WTC11 (cell line): ENCODE measurements around the gene KCNK3. TPM values are rescaled to one million over a fixed set of nuclear protein-coding genes. Genes with fewer than 3 reads are reported as not detected.

ENCODE experiments used
- ATAC-seq: fragments of 200-7000 bp; cut with Tn5 transposase; 2 replicates; pipeline ENCODE4 v1.10.0; 2021; ENCODE audit warnings: mild to moderate bottlenecking, moderate library complexity
- CTCF ChIA-PET: fragments of 300-600 bp; sonication (Branson Sonifier 250); formaldehyde crosslinking; loops from one replicate; lab custom pipeline; 2021; ENCODE audit warnings: antibody characterized with exemption; lab: Charles Lee
- POLR2A ChIA-PET: fragments of 350-600 bp; sonication (Branson Sonifier 250); formaldehyde crosslinking; loops from one replicate; lab custom pipeline; 2021; ENCODE audit warnings: antibody characterized with exemption; lab: Charles Lee
- DNase-seq: peaks from one replicate; pipeline ENCODE4 v3.0.0; 2021; ENCODE audit warnings: low spot score
- H3K27ac Mint-ChIP-seq: 2 replicates; pipeline ENCODE4 v1.8.0; 2021; ENCODE audit warnings: mixed read lengths
- H3K27me3 Mint-ChIP-seq: 2 replicates; pipeline ENCODE4 v1.8.0; 2021; ENCODE audit warnings: low read depth, mild to moderate bottlenecking, moderate library complexity, mixed read lengths
- H3K36me3 Mint-ChIP-seq: 2 replicates; pipeline ENCODE4 v1.8.0; 2021; ENCODE audit warnings: mixed read lengths
- H3K4me1 Mint-ChIP-seq: 2 replicates; pipeline ENCODE4 v1.8.0; 2022; ENCODE audit warnings: mixed read lengths
- H3K4me3 Mint-ChIP-seq: 2 replicates; pipeline ENCODE4 v1.8.0; 2021; ENCODE audit warnings: mild to moderate bottlenecking, moderate library complexity, mixed read lengths
- H3K9me3 Mint-ChIP-seq: 2 replicates; pipeline ENCODE4 v1.8.0; 2021; ENCODE audit warnings: mixed read lengths
- CREM ChIP-seq: sonication (generic); formaldehyde crosslinking; IDR thresholded peaks from 2 replicates; pipeline ENCODE4 v1.8.1; 2022; ENCODE audit warnings: mild to moderate bottlenecking, missing genetic modification reagents, moderate library complexity
- EMX1 ChIP-seq: fragments of 250-450 bp; sonication (Bioruptor Pico); IDR thresholded peaks from 2 replicates; pipeline ENCODE4 v1.8.0; 2021; ENCODE audit warnings: mild to moderate bottlenecking
- ETV6 ChIP-seq: sonication (generic); formaldehyde crosslinking; IDR thresholded peaks from 2 replicates; pipeline ENCODE4 v1.8.1; 2022; ENCODE audit warnings: mild to moderate bottlenecking, missing genetic modification reagents
- GRHL2 ChIP-seq: fragments of 250-450 bp; sonication (Bioruptor Pico); IDR thresholded peaks from 2 replicates; pipeline ENCODE4 v1.8.0; 2022; ENCODE audit warnings: mild to moderate bottlenecking, moderate library complexity; ENCODE audit not compliant: insufficient replicate concordance, severe bottlenecking
- NFE2L1 ChIP-seq: sonication (generic); formaldehyde crosslinking; IDR thresholded peaks from 2 replicates; pipeline ENCODE4 v1.8.1; 2023; ENCODE audit warnings: missing genetic modification reagents
- NR1H2 ChIP-seq: sonication (generic); formaldehyde crosslinking; IDR thresholded peaks from 2 replicates; pipeline ENCODE4 v1.9.0; 2021; ENCODE audit warnings: mild to moderate bottlenecking, moderate library complexity, missing genetic modification reagents
- NR3C1 ChIP-seq: sonication (generic); formaldehyde crosslinking; conservative IDR thresholded peaks from 2 replicates; pipeline ENCODE4 v1.8.1; 2023; ENCODE audit warnings: low read depth, mild to moderate bottlenecking, missing genetic modification reagents
- PRRX2 ChIP-seq: fragments of 250-450 bp; sonication (Bioruptor Pico); IDR thresholded peaks from 2 replicates; pipeline ENCODE4 v1.8.0; 2021; ENCODE audit warnings: mild to moderate bottlenecking
- RELA ChIP-seq: sonication (generic); formaldehyde crosslinking; IDR thresholded peaks from 2 replicates; pipeline ENCODE4 v1.8.1; 2022; ENCODE audit warnings: missing genetic modification reagents, mild to moderate bottlenecking, borderline replicate concordance
- TP53 ChIP-seq: sonication (generic); formaldehyde crosslinking; IDR thresholded peaks from 2 replicates; pipeline ENCODE4 v1.8.1; 2023; ENCODE audit warnings: mild to moderate bottlenecking, missing genetic modification reagents
- ZNF138 ChIP-seq: sonication (generic); formaldehyde crosslinking; conservative IDR thresholded peaks from 2 replicates; pipeline ENCODE4 v1.8.1; 2022; ENCODE audit warnings: mild to moderate bottlenecking, moderate library complexity, missing genetic modification reagents
- ZNF416 ChIP-seq: fragments of 250-450 bp; sonication (Bioruptor Pico); IDR thresholded peaks from 2 replicates; pipeline ENCODE4 v1.9.0; 2021; ENCODE audit warnings: mild to moderate bottlenecking, inconsistent platforms
- ZNF423 ChIP-seq: fragments of 250-450 bp; sonication (Bioruptor Pico); IDR thresholded peaks from 2 replicates; pipeline ENCODE4 v2.1.2; 2022; ENCODE audit warnings: mild to moderate bottlenecking, moderate library complexity
- total RNA-seq: library from RNA; stranded (reverse); gene quantifications from 3 replicates; pipeline ENCODE4 v1.2.3, GENCODE V29; 2021
- TF ChIP-seq, protein P1 (sequence below): sonication (generic); formaldehyde crosslinking; IDR thresholded peaks from 2 replicates; pipeline ENCODE4 v1.8.0; 2022; ENCODE audit warnings: missing genetic modification reagents
- TF ChIP-seq, protein P2 (sequence below): sonication (generic); formaldehyde crosslinking; IDR thresholded peaks from 2 replicates; pipeline ENCODE4 v1.8.1; 2023; ENCODE audit warnings: mild to moderate bottlenecking, missing genetic modification reagents
- TF ChIP-seq, protein P3 (sequence below): sonication (generic); formaldehyde crosslinking; IDR thresholded peaks from 2 replicates; pipeline ENCODE4 v1.8.1; 2023; ENCODE audit warnings: mild to moderate bottlenecking, missing genetic modification reagents, moderate library complexity
- TF ChIP-seq, protein P4 (sequence below): sonication (generic); formaldehyde crosslinking; IDR thresholded peaks from 2 replicates; pipeline ENCODE4 v1.8.1; 2022; ENCODE audit warnings: missing genetic modification reagents, borderline replicate concordance
- TF ChIP-seq, protein P5 (sequence below): sonication (generic); formaldehyde crosslinking; IDR thresholded peaks from 2 replicates; pipeline ENCODE4 v1.8.0; 2023; ENCODE audit warnings: missing genetic modification reagents, mild to moderate bottlenecking, borderline replicate concordance

Gene KCNK3
- total RNA-seq, 1 experiment from 2014 or later = 0.22 TPM

DNA sequence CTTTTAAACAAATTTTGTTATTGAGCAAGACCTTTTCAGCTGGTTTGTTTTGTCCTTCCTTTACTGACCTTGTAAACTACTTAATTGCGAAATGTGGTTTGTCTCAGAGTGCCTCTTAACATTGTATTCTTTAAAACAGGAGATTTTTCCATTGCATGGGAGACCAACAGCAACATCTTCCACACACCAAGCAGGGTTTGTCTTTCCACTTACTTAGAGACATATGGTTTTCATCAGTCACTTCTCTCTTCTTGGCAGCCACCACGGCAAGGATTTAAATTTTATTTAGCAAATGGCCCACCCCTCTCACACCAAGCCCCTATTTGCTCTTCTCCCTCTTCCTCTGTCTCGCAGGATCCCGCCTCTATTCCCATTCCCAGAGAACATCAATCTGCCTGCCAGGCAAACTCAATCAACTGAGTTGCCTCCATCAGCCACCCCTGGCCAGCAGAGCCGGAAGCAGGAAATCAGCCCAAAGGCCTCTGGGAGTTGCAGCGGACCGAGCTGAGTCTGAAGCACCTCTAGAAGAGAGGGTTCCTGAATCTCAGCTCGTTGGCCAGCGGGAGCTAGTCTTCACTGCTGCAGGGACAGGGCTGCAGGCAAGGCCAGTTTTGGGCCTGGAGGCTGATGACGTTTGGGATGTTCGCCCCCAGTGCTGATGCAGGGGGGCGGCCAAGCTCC, 40.0 kb upstream of the KCNK3 start:
- Mint-ChIP-seq H3K4me3 (no peak overlapping the region), H3K27ac (no peak overlapping the region), H3K36me3 (no peaks in the 10 kb centered on the region; the same call in 1 of the 2 replicates), H3K9me3 (peaks cover 11% of the 10 kb centered on the region; the same call in 1 of the 2 replicates), H3K27me3 (peaks cover 4% of the 10 kb centered on the region; the same call in 1 of the 2 replicates), H3K4me1 (peaks cover 21% of the 10 kb centered on the region)
- TF ChIP-seq, protein P1, sequence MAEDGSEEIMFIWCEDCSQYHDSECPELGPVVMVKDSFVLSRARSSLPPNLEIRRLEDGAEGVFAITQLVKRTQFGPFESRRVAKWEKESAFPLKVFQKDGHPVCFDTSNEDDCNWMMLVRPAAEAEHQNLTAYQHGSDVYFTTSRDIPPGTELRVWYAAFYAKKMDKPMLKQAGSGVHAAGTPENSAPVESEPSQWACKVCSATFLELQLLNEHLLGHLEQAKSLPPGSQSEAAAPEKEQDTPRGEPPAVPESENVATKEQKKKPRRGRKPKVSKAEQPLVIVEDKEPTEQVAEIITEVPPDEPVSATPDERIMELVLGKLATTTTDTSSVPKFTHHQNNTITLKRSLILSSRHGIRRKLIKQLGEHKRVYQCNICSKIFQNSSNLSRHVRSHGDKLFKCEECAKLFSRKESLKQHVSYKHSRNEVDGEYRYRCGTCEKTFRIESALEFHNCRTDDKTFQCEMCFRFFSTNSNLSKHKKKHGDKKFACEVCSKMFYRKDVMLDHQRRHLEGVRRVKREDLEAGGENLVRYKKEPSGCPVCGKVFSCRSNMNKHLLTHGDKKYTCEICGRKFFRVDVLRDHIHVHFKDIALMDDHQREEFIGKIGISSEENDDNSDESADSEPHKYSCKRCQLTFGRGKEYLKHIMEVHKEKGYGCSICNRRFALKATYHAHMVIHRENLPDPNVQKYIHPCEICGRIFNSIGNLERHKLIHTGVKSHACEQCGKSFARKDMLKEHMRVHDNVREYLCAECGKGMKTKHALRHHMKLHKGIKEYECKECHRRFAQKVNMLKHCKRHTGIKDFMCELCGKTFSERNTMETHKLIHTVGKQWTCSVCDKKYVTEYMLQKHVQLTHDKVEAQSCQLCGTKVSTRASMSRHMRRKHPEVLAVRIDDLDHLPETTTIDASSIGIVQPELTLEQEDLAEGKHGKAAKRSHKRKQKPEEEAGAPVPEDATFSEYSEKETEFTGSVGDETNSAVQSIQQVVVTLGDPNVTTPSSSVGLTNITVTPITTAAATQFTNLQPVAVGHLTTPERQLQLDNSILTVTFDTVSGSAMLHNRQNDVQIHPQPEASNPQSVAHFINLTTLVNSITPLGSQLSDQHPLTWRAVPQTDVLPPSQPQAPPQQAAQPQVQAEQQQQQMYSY = no peak
- TF ChIP-seq CREM (CRISPR knock-in tag) = no peak
- TF ChIP-seq ETV6 (CRISPR knock-in tag) = no peak
- TF ChIP-seq, protein P2, sequence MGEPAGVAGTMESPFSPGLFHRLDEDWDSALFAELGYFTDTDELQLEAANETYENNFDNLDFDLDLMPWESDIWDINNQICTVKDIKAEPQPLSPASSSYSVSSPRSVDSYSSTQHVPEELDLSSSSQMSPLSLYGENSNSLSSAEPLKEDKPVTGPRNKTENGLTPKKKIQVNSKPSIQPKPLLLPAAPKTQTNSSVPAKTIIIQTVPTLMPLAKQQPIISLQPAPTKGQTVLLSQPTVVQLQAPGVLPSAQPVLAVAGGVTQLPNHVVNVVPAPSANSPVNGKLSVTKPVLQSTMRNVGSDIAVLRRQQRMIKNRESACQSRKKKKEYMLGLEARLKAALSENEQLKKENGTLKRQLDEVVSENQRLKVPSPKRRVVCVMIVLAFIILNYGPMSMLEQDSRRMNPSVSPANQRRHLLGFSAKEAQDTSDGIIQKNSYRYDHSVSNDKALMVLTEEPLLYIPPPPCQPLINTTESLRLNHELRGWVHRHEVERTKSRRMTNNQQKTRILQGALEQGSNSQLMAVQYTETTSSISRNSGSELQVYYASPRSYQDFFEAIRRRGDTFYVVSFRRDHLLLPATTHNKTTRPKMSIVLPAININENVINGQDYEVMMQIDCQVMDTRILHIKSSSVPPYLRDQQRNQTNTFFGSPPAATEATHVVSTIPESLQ (CRISPR knock-in tag) = no peak
- TF ChIP-seq, protein P3, sequence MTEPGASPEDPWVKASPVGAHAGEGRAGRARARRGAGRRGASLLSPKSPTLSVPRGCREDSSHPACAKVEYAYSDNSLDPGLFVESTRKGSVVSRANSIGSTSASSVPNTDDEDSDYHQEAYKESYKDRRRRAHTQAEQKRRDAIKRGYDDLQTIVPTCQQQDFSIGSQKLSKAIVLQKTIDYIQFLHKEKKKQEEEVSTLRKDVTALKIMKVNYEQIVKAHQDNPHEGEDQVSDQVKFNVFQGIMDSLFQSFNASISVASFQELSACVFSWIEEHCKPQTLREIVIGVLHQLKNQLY (CRISPR knock-in tag) = no peak
- TF ChIP-seq ZNF138 = no peak
- no peak for TF ChIP-seq RELA
- TF ChIP-seq ZNF416 (CRISPR knock-in tag) = no peak
- no peak for TF ChIP-seq NR3C1
- TF ChIP-seq PRRX2 (CRISPR knock-in tag) = no peak
- TF ChIP-seq ZNF423 = no peak
- TF ChIP-seq TP53 (CRISPR knock-in tag) = no peak
- POLR2A ChIA-PET = no interaction called here
- ATAC-seq = no peak
- DNase-seq = no peak
- CTCF ChIA-PET = no interaction called here

DNA sequence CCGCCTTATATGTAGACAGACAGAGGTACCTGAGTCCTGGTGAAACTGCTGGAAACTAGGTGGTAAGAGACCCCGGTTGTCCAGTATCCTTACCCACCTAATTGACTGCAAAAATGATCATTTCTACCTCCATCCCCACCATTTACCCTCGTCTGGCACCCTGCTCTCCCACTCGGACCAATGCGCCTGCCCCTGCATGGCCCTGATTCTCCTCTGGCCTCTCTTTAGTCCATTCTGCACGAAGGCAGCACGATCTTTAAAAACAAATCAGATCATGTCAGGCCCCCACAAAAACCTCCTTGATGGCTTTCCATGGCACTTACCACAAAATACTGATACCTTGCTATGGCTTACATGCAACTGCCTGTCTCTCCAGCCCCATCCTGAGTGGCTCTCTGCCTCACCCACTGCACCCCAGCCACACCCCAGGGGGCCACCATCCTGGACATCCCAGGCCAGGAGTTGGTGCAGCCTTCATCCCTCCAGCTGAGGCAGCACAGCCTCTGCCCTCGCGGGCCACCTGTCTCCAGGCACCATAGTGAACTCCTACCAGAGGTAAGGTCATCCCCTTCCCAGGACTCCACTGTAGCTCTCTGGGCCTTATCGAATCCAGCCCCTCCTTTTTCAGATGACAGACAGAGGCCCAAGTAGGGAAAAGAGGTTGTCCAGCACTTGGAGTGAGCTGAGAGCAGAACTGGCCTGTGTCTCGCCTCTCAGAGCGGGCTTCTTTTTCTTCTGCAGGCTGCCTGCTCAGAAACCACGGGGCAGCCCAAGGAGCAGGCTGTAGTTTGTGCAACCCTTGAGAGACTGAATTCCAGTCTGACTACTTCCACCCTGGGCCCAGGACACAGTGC, 39.1 kb upstream of the KCNK3 start:
- ChIA-PET POLR2A (no interaction called here), CTCF (no interaction called here)
- Mint-ChIP-seq H3K9me3 (peaks cover 11% of the 10 kb centered on the region; the same call in 1 of the 2 replicates), H3K27ac (no peak overlapping the region), H3K4me3 (no peak overlapping the region), H3K4me1 (peaks cover 21% of the 10 kb centered on the region), H3K36me3 (no peaks in the 10 kb centered on the region; the same call in 1 of the 2 replicates), H3K27me3 (peaks cover 4% of the 10 kb centered on the region; the same call in 1 of the 2 replicates)
- ATAC-seq (no peak), DNase-seq (no peak)
- TF ChIP-seq, protein P4, sequence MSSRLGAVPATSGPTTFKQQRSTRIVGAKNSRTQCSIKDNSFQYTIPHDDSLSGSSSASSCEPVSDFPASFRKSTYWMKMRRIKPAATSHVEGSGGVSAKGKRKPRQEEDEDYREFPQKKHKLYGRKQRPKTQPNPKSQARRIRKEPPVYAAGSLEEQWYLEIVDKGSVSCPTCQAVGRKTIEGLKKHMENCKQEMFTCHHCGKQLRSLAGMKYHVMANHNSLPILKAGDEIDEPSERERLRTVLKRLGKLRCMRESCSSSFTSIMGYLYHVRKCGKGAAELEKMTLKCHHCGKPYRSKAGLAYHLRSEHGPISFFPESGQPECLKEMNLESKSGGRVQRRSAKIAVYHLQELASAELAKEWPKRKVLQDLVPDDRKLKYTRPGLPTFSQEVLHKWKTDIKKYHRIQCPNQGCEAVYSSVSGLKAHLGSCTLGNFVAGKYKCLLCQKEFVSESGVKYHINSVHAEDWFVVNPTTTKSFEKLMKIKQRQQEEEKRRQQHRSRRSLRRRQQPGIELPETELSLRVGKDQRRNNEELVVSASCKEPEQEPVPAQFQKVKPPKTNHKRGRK (CRISPR knock-in tag) = no peak
- no peak for TF ChIP-seq NR1H2 (CRISPR knock-in tag)
- no peak for TF ChIP-seq NFE2L1 (CRISPR knock-in tag)
- TF ChIP-seq, protein P5, sequence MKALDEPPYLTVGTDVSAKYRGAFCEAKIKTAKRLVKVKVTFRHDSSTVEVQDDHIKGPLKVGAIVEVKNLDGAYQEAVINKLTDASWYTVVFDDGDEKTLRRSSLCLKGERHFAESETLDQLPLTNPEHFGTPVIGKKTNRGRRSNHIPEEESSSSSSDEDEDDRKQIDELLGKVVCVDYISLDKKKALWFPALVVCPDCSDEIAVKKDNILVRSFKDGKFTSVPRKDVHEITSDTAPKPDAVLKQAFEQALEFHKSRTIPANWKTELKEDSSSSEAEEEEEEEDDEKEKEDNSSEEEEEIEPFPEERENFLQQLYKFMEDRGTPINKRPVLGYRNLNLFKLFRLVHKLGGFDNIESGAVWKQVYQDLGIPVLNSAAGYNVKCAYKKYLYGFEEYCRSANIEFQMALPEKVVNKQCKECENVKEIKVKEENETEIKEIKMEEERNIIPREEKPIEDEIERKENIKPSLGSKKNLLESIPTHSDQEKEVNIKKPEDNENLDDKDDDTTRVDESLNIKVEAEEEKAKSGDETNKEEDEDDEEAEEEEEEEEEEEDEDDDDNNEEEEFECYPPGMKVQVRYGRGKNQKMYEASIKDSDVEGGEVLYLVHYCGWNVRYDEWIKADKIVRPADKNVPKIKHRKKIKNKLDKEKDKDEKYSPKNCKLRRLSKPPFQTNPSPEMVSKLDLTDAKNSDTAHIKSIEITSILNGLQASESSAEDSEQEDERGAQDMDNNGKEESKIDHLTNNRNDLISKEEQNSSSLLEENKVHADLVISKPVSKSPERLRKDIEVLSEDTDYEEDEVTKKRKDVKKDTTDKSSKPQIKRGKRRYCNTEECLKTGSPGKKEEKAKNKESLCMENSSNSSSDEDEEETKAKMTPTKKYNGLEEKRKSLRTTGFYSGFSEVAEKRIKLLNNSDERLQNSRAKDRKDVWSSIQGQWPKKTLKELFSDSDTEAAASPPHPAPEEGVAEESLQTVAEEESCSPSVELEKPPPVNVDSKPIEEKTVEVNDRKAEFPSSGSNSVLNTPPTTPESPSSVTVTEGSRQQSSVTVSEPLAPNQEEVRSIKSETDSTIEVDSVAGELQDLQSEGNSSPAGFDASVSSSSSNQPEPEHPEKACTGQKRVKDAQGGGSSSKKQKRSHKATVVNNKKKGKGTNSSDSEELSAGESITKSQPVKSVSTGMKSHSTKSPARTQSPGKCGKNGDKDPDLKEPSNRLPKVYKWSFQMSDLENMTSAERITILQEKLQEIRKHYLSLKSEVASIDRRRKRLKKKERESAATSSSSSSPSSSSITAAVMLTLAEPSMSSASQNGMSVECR = no peak
- TF ChIP-seq CREM (CRISPR knock-in tag) = no peak
- no peak for TF ChIP-seq GRHL2 (CRISPR knock-in tag)
- TF ChIP-seq EMX1 (CRISPR knock-in tag) = no peak
